Transverse colon (tissue), 4 donors: Measurements from ENCODE around the gene ABHD17A. TPM values are rescaled to one million over a fixed set of nuclear protein-coding genes. Genes with fewer than 3 reads are reported as not detected.
A peak's percentile ranks its signal among the peaks of the same experiment; 100 is the strongest.

Experiments
- DNase-seq: peaks from one replicate; pipeline ENCODE4 v3.0.0-alpha.2; 2019
- H3K27ac ChIP-seq, 4 donors: fragments of 200-600 bp; sonication (generic); 2 replicates each; pipeline ENCODE4 v1.5.1; 2016 to 2018; ENCODE audit warnings: inconsistent platforms in 4 of 4
- H3K27me3 ChIP-seq: fragments of 200-600 bp; sonication (generic); 2 replicates; pipeline ENCODE4 v1.5.1; 2017; ENCODE audit warnings: inconsistent platforms
- H3K36me3 ChIP-seq, 4 donors: fragments of 200-600 bp; sonication (generic); 2 replicates each; pipeline ENCODE4 v1.5.1; 2017 to 2019; ENCODE audit warnings: inconsistent platforms in 4 of 4
- H3K4me1 ChIP-seq, 4 donors: fragments of 200-600 bp; sonication (generic); 2 replicates each; pipeline ENCODE4 v1.5.1; 2017 to 2020; ENCODE audit warnings: inconsistent platforms in 4 of 4
- H3K4me3 ChIP-seq, 4 donors: fragments of 200-600 bp; sonication (generic); 1 replicate in 1 of 4; 2 replicates in 3 of 4; pipeline versions ENCODE4 v1.5.1 to v1.6.1; 2017 to 2019; ENCODE audit warnings: inconsistent platforms in 4 of 4
- H3K9me3 ChIP-seq, 2 donors: fragments of 200-600 bp; sonication (generic); 2 replicates each; pipeline ENCODE4 v1.5.1; 2017 to 2019; ENCODE audit warnings: inconsistent platforms in 2 of 2
- EP300 ChIP-seq: sonication (generic); formaldehyde crosslinking; IDR thresholded peaks from one replicate; pipeline ENCODE4 v1.6.1; 2017; ENCODE audit warnings: antibody characterized with exemption, low read depth
- POLR2A ChIP-seq: fragments of 450-650 bp; IDR thresholded peaks from one replicate; pipeline ENCODE4 v1.6.1; 2016; ENCODE audit warnings: antibody characterized with exemption, mild to moderate bottlenecking, moderate library complexity
- POLR2AphosphoS5 ChIP-seq, 3 donors: sonication (generic); formaldehyde crosslinking; IDR thresholded peaks; one replicate each; pipeline ENCODE4 v1.6.1; 2016; ENCODE audit warnings: antibody characterized with exemption in 3 of 3
- WGBS, 2 donors: methylation state at CpG; one replicate each; pipeline ENCODE4 v1.1.5; 2018; ENCODE audit warnings: low coverage in 1 of 2; 5-methylcytosine and 5-hydroxymethylcytosine counted together
- in situ Hi-C, 4 donors: fragments of 200-750 bp; cut with MboI; loops; one replicate each; pipeline versions ENCODE4 v1.15.0 to v1.15.1; 2017; ENCODE audit warnings: low sequenced_read_pairs in 3 of 4, low pct_ligation_motif_present in 1 of 4, low pct_unique_long_range_greater_than_20kb in 1 of 4
- intact Hi-C: fragments of 100-400 bp; cut with DNase I; formaldehyde crosslinking; loops from one replicate; pipeline ENCODE4 v1.15.1; 2023; ENCODE audit warnings: low total_unique reads
- total RNA-seq, 4 donors: library from RNA; depleted of rRNA; stranded (reverse); fragments of >200 nt; gene quantifications; one replicate each; pipeline ENCODE4 v1.1.0, GENCODE V29; 2016
- TF ChIP-seq, protein P1 (sequence below), 5 experiments: fragments of 200-600 bp in 3 of 5; fragments of 450-650 bp in 2 of 5; sonication (generic) in 3 of 5; IDR thresholded peaks; 1 replicate in 2 of 5; 2 replicates in 3 of 5; pipeline ENCODE4 v1.5.1; 2016 to 2017; ENCODE audit warnings: antibody characterized with exemption in 5 of 5, inconsistent platforms in 3 of 5, mild to moderate bottlenecking in 2 of 5, moderate library complexity in 1 of 5

Gene ABHD17A
- total RNA-seq, 4 donors from 2014 or later: 90.0 to 179 (median 140) TPM

- Histone ChIP-seq H3K36me3 (no peaks in the 10 kb centered on the region), H3K4me3 (peak overlapping the region in 1 of 4 donors; percentile 1), H3K4me1 (peaks cover 35 to 90% (median 65%) of the 10 kb centered on the region in 4 donors), H3K27me3 (no peaks in the 10 kb centered on the region), H3K27ac (peak overlapping the region; percentile 82 to 83 (median 82)), H3K9me3 (no peaks in the 10 kb centered on the region)
- no peak for DNase-seq
- intact Hi-C loops: no loop called here
- WGBS, 2 donors: 71% methylated on average over 22 of the region's 22 CpGs; no CpG with 5 or more reads in 1 of the 2 donors
- TF ChIP-seq EP300: no peak
- TF ChIP-seq, protein P1, sequence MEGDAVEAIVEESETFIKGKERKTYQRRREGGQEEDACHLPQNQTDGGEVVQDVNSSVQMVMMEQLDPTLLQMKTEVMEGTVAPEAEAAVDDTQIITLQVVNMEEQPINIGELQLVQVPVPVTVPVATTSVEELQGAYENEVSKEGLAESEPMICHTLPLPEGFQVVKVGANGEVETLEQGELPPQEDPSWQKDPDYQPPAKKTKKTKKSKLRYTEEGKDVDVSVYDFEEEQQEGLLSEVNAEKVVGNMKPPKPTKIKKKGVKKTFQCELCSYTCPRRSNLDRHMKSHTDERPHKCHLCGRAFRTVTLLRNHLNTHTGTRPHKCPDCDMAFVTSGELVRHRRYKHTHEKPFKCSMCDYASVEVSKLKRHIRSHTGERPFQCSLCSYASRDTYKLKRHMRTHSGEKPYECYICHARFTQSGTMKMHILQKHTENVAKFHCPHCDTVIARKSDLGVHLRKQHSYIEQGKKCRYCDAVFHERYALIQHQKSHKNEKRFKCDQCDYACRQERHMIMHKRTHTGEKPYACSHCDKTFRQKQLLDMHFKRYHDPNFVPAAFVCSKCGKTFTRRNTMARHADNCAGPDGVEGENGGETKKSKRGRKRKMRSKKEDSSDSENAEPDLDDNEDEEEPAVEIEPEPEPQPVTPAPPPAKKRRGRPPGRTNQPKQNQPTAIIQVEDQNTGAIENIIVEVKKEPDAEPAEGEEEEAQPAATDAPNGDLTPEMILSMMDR (IDR thresholded peaks at IDR 0.05): no peak
- TF ChIP-seq POLR2A: peak; percentile 24
- TF ChIP-seq POLR2AphosphoS5 (IDR thresholded peaks at IDR 0.05): no peak
- in situ Hi-C loops: no loop called here
These were observed 44.7 kb downstream of the ABHD17A start for GRCh38 chr19:1840541-1841115.

GRCh38 chr19:1839658-1840540, 45.4 kb downstream of the ABHD17A start:
- in situ Hi-C loops: no loop called here
- H3K4me3 ChIP-seq: peak overlapping the region in 2 of 4 donors; percentile 0 to 6
- no peaks in the 10 kb centered on the region for H3K27me3 ChIP-seq
- peak; percentile 87 for DNase-seq
- intact Hi-C loops: no loop called here
- 54% methylated on average over 25 of the region's 25 CpGs; no CpG with 5 or more reads in 1 of the 2 donors for WGBS, 2 donors
- no peaks in the 10 kb centered on the region for H3K36me3 ChIP-seq
- peak overlapping the region; percentile 82 to 83 (median 82) for H3K27ac ChIP-seq
- H3K4me1 ChIP-seq: peaks cover 35 to 82% (median 58%) of the 10 kb centered on the region in 4 donors
- no peaks in the 10 kb centered on the region for H3K9me3 ChIP-seq
- TF ChIP-seq POLR2AphosphoS5 (IDR thresholded peaks at IDR 0.05): peak; percentile 64 to 85 (median 75)
- peak; percentile 92 for TF ChIP-seq EP300
- TF ChIP-seq, protein P1 (IDR thresholded peaks at IDR 0.05): no peak
- TF ChIP-seq POLR2A: peak; percentile 74

DNA sequence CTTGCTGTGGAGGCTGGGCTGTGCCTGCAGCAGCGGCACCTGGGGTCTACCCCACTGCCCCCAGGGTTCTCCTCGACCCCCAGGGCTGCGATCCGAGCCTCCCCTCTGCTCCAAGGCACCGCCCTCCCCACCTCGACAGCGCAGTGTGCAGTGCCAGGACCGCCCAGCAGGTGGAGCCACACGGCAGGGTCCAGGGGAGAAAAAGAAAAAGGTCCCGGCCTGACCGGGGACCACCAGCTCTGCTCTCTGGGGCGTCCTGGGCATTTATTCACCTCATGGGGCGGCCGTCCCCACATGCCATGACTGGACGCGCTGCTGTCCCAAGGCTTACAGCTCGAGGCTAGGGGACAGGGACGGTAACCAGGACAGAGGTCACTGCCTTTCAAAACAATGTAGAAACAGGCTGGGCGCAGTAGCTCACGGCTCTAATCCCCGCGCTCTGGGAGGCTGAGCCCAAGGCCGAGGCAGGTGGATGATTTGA, 47.6 kb downstream of the ABHD17A start:
- Histone ChIP-seq H3K9me3 (no peaks in the 10 kb centered on the region), H3K27ac (peak overlapping the region; percentile 82 to 83 (median 82)), H3K4me1 (peaks cover 28 to 60% (median 47%) of the 10 kb centered on the region in 4 donors), H3K27me3 (no peaks in the 10 kb centered on the region), H3K4me3 (peak overlapping the region in 1 of 4 donors; percentile 20), H3K36me3 (no peaks in the 10 kb centered on the region)
- in situ Hi-C loops (no loop called here), intact Hi-C loops (no loop called here)
- peak; percentile 72 for DNase-seq
- 22% methylated on average over 14 of the region's 23 CpGs; no CpG with 5 or more reads in 1 of the 2 donors for WGBS, 2 donors
- TF ChIP-seq EP300: no peak
- TF ChIP-seq, protein P1 (IDR thresholded peaks at IDR 0.05): peak; percentile 94 to 99 (median 95)

DNA sequence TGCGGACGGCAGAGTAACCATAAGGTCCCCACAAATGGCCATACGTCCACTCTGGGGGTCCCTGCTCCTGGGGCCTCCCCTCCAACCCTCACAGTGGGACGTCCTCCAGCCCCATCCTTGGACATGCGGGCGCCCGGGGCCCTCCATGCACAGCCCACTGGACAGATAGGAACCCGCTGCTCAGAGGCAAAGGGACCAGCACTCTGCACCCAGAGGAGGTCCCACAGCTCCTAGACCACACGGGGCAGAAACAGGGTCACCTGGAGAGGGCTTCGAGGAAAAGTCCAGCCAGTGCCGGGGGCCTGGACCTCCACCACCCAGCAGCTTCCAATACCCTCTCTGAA, 48.1 kb downstream of the ABHD17A start:
- Histone ChIP-seq H3K27me3 (no peaks in the 10 kb centered on the region), H3K9me3 (no peaks in the 10 kb centered on the region), H3K4me1 (peaks cover 28 to 55% (median 47%) of the 10 kb centered on the region in 4 donors), H3K4me3 (no peak overlapping the region), H3K27ac (peak overlapping the region in 3 of 4 donors; percentile 82 to 83 (median 82)), H3K36me3 (no peaks in the 10 kb centered on the region)
- no peak for TF ChIP-seq POLR2AphosphoS5 (IDR thresholded peaks at IDR 0.05)
- TF ChIP-seq EP300: no peak
- TF ChIP-seq POLR2A: no peak
- TF ChIP-seq, protein P1 (IDR thresholded peaks at IDR 0.05): no peak
- DNase-seq: no peak
- in situ Hi-C loops (no loop called here), intact Hi-C loops (no loop called here)
- 75% methylated on average over 11 of the region's 11 CpGs; no CpG with 5 or more reads in 1 of the 2 donors for WGBS, 2 donors
